Sigmoid colon (tissue), 7 donors: ENCODE data around the gene LVRN. TPM values are rescaled to one million over a fixed set of nuclear protein-coding genes. Genes with fewer than 3 reads are reported as not detected.

Experiments
- DNase-seq: peaks from one replicate; pipeline ENCODE4 v3.0.0-alpha.2; 2019
- H3K27ac ChIP-seq, 4 donors: fragments of 200-600 bp; sonication (generic); one replicate each; pipeline ENCODE4 v1.5.1; 2016 to 2019; ENCODE audit warnings: mild to moderate bottlenecking in 1 of 4
- H3K27me3 ChIP-seq, 3 donors: fragments of 200-600 bp; sonication (generic); one replicate each; pipeline ENCODE4 v1.5.1; 2019; ENCODE audit warnings: mild to moderate bottlenecking in 1 of 3
- H3K36me3 ChIP-seq, 4 donors: fragments of 200-600 bp; sonication (generic); one replicate each; pipeline ENCODE4 v1.5.1; 2016 to 2019
- H3K4me1 ChIP-seq, 4 donors: fragments of 200-600 bp; sonication (generic); one replicate each; pipeline ENCODE4 v1.5.1; 2017 to 2019
- H3K4me3 ChIP-seq, 4 donors: fragments of 200-600 bp; sonication (generic); one replicate each; pipeline ENCODE4 v1.5.1; 2017 to 2019; ENCODE audit warnings: mild to moderate bottlenecking in 2 of 4, moderate library complexity in 1 of 4
- H3K9me3 ChIP-seq, 4 donors: fragments of 200-600 bp in 3 of 4; sonication (generic) in 3 of 4; one replicate each; pipeline versions ENCODE4 v1.5.1 to v1.6.1; 2013 to 2019
- CTCF ChIP-seq, 4 experiments: fragments of 450-650 bp in 3 of 4; fragments of 200-600 bp in 1 of 4; IDR thresholded peaks; one replicate each; pipeline ENCODE4 v1.5.1; 2016 to 2019; ENCODE audit warnings: antibody characterized with exemption in 4 of 4, mild to moderate bottlenecking in 3 of 4, moderate library complexity in 2 of 4
- EP300 ChIP-seq, 4 donors: sonication (generic); formaldehyde crosslinking; IDR thresholded peaks; one replicate each; pipeline ENCODE4 v1.6.1; 2017; ENCODE audit warnings: antibody characterized with exemption in 4 of 4
- POLR2A ChIP-seq, 2 donors: fragments of 450-650 bp; IDR thresholded peaks; one replicate each; pipeline ENCODE4 v1.6.1; 2016; ENCODE audit warnings: antibody characterized with exemption in 2 of 2, mild to moderate bottlenecking in 2 of 2, moderate library complexity in 2 of 2
- POLR2AphosphoS5 ChIP-seq, 4 donors: sonication (generic); formaldehyde crosslinking; IDR thresholded peaks; one replicate each; pipeline ENCODE4 v1.6.1; 2017; ENCODE audit warnings: antibody characterized with exemption in 4 of 4
- WGBS, 2 donors: extraction: QIAGEN DNeasy Blood & Tissue Kit; methylation state at CpG; one replicate each; pipeline ENCODE4 v1.1.7; 2013; 5-methylcytosine and 5-hydroxymethylcytosine counted together
- intact Hi-C: fragments of 100-400 bp; cut with DNase I; formaldehyde crosslinking; loops from one replicate; pipeline ENCODE4 v1.15.1; 2023
- polyA plus RNA-seq, 3 donors: library from polyadenylated mRNA; stranded (reverse); fragments of 200-250 nt; gene quantifications; one replicate each; pipeline ENCODE4 v1.2.3, GENCODE V29; 2013
- total RNA-seq, 4 donors: library from RNA; depleted of rRNA; stranded (reverse); fragments of >200 nt; gene quantifications; one replicate each; pipeline ENCODE4 v1.1.0, GENCODE V29; 2016
- donor health status: healthy with polysubstance abuse.
- donor health status: Bipolar disorder and iron deficiency.
- donor health status: healthy.

The LVRN gene
- total and polyA plus RNA-seq, 7 donors = 0.23 to 8.4 (median 3.9) TPM

DNA sequence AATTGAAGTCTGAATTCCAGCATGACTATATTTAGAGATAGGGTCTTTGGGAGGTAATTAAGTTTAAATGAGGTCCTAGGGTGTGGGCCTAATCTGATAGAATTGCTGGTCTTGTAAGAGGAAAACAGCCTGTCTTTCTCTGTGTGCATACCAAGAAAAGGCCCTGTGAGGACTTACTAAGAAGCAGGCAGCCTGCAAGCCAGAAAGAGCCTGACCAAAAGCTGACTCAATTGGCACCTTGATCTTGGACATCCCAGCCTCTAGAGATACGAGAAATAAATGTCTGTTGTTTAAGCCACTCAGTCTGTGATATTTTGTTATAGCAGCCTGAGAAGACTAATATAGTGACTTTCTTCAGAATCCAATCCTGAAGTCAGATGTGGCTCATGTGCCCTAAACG is 84.5 kb downstream of the LVRN start:
- intact Hi-C loops = no loop called here
- no peak for DNase-seq
- Histone ChIP-seq H3K36me3 (no peaks in the 10 kb centered on the region), H3K4me1 (no peaks in the 10 kb centered on the region), H3K27me3 (no peaks in the 10 kb centered on the region), H3K9me3 (no peaks in the 10 kb centered on the region), H3K4me3 (no peak overlapping the region), H3K27ac (no peak overlapping the region)
- TF ChIP-seq POLR2AphosphoS5 (IDR thresholded peaks at IDR 0.05) = no peak
- WGBS, 2 donors = 83 to 84% methylated on average over 2 of the region's 2 CpGs

- H3K27ac ChIP-seq = no peak overlapping the region
- no peaks in the 10 kb centered on the region for H3K27me3 ChIP-seq
- H3K9me3 ChIP-seq = no peaks in the 10 kb centered on the region
- TF ChIP-seq POLR2A (IDR thresholded peaks at IDR 0.05) = no peak
- TF ChIP-seq CTCF (IDR thresholded peaks at IDR 0.05) = no peak
- no peak for TF ChIP-seq POLR2AphosphoS5 (IDR thresholded peaks at IDR 0.05)
- TF ChIP-seq EP300 (IDR thresholded peaks at IDR 0.05) = no peak
- no peak overlapping the region for H3K4me3 ChIP-seq
- H3K4me1 ChIP-seq = no peaks in the 10 kb centered on the region
- 74 to 81% methylated on average over 13 of the region's 13 CpGs for WGBS, 2 donors
- DNase-seq = no peak
- no peaks in the 10 kb centered on the region for H3K36me3 ChIP-seq
- intact Hi-C loops = no loop called here
These were observed 96.2 kb downstream of the LVRN start for GRCh38 chr5:116058346-116058936.

DNA sequence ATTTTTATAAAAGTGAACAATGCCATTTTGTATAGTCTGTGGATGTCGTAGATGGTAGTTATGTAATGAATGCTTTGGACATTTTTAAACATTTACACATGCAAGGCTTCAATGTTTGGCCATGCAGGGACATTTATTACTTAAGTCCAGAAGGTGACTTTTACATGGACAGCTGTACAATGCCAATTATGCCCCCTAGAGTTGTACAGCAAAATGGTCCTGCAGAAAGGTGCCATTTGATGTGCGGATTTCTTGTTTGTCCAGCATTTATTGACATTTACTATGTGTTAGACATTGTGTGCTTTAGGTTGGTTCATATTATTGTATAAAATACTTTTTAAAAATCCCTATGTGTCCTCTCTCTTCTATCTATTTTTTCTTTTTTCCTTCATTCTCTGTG is 100.1 kb downstream of the LVRN start:
- H3K36me3 ChIP-seq = no peaks in the 10 kb centered on the region
- TF ChIP-seq POLR2A (IDR thresholded peaks at IDR 0.05) (no peak), CTCF (IDR thresholded peaks at IDR 0.05) (no peak), POLR2AphosphoS5 (IDR thresholded peaks at IDR 0.05) (no peak), EP300 (IDR thresholded peaks at IDR 0.05) (no peak)
- no peak for DNase-seq
- 46 to 76% methylated on average over 2 of the region's 2 CpGs for WGBS, 2 donors
- H3K9me3 ChIP-seq = no peaks in the 10 kb centered on the region
- intact Hi-C loops = no loop called here
- H3K4me3 ChIP-seq = no peak overlapping the region
- H3K27me3 ChIP-seq = no peaks in the 10 kb centered on the region
- no peaks in the 10 kb centered on the region for H3K4me1 ChIP-seq
- no peak overlapping the region for H3K27ac ChIP-seq

GRCh38 chr5:116063950-116064349 is 101.7 kb downstream of the LVRN start:
- TF ChIP-seq CTCF (IDR thresholded peaks at IDR 0.05) (no peak), EP300 (IDR thresholded peaks at IDR 0.05) (no peak), POLR2A (IDR thresholded peaks at IDR 0.05) (no peak), POLR2AphosphoS5 (IDR thresholded peaks at IDR 0.05) (no peak)
- Histone ChIP-seq H3K4me3 (no peak overlapping the region), H3K27ac (no peak overlapping the region), H3K27me3 (no peaks in the 10 kb centered on the region), H3K4me1 (no peaks in the 10 kb centered on the region), H3K36me3 (no peaks in the 10 kb centered on the region), H3K9me3 (no peaks in the 10 kb centered on the region)
- no peak for DNase-seq
- intact Hi-C loops = no loop called here
- WGBS, 2 donors = 82 to 88% methylated on average over 3 of the region's 3 CpGs

DNA sequence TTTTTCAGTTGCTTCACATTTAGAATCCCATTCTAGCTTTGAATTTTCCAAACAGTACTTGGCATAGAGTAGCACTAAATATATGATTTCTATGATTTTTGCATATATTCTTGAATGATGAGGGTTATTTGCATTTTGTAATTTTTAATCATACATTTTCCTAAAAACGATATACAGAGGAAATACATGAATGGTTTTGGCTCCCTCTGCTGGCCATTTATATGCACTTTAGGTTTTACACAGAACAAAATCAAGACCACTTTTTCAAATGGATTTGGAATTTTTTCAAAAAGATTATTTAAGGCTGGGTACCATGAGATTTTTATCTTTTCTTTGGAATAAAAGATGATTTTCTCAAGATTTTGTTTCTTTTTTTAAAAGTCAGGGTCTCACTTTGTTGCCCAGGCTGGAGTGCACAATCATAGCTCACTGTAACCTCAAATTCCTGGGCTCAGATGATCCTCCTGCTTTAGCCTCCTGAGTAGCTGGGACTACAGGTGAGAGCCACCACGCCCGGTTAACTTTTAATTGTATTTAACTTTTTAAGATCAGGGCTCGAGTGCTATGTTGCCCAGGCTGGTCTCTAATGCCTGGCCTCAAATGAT is 105.9 kb downstream of the LVRN start:
- Histone ChIP-seq H3K27me3 (no peaks in the 10 kb centered on the region), H3K4me1 (no peaks in the 10 kb centered on the region), H3K36me3 (no peaks in the 10 kb centered on the region), H3K4me3 (no peak overlapping the region), H3K9me3 (no peaks in the 10 kb centered on the region), H3K27ac (no peak overlapping the region)
- TF ChIP-seq CTCF (IDR thresholded peaks at IDR 0.05) (peak; percentile 45 to 86 (median 54)), POLR2A (IDR thresholded peaks at IDR 0.05) (no peak)
- no peak for DNase-seq
- intact Hi-C loops = loop anchor here (1.0 kb wide), 1 partner anchor 434 kb away; no protein-coding TSS in a partner anchor
- 9 to 35% methylated on average over 4 of the region's 4 CpGs for WGBS, 2 donors
